ENCODE measurements around the gene SPO11.
"Not testable (repeated sequence)": the region's sequence is repeated elsewhere in the genome, so short reads cannot be mapped to it uniquely, and the experiment has no call there.

Gene SPO11

GRCh38 chr20:57347393-57347792 is 17.8 kb downstream of the SPO11 start:
- DNase-seq, result no peak

- not testable (repeated sequence) for DNase-seq
These were observed 18.8 kb downstream of the SPO11 start for GRCh38 chr20:57348200-57348921.

- DNase-seq, result not testable (repeated sequence)
These were observed 19.4 kb downstream of the SPO11 start for GRCh38 chr20:57348922-57349574.

GRCh38 chr20:57350081-57350710 is 20.6 kb downstream of the SPO11 start:
- no peak for DNase-seq

GRCh38 chr20:57350726-57351041 is 21.1 kb downstream of the SPO11 start:
- DNase-seq, result not testable (repeated sequence)

- DNase-seq, result peak; percentile 85
These were observed 21.6 kb downstream of the SPO11 start, which contains the start of gene RAE1 for GRCh38 chr20:57351042-57351783. RAE1 (plus strand) TSS chr20:57351255; CDS start chr20:57354039, 2,784 bp downstream.

- DNase-seq, result no peak
These were observed 22.7 kb downstream of the SPO11 start for GRCh38 chr20:57352305-57352704.

GRCh38 chr20:57353351-57353750 is 23.7 kb downstream of the SPO11 start:
- DNase-seq, result no peak

- no peak for DNase-seq
These were observed 31.9 kb downstream of the SPO11 start for GRCh38 chr20:57361517-57361916.

- DNase-seq, result no peak
These were observed 34.8 kb downstream of the SPO11 start for GRCh38 chr20:57364451-57364850.

- no peak for DNase-seq
These were observed 40.0 kb downstream of the SPO11 start for GRCh38 chr20:57369596-57369995.

GRCh38 chr20:57370316-57370715 is 40.7 kb downstream of the SPO11 start:
- DNase-seq, result no peak

- DNase-seq, result no peak
These were observed 41.8 kb downstream of the SPO11 start for GRCh38 chr20:57371363-57371762.

GRCh38 chr20:57372157-57372556 is 42.6 kb downstream of the SPO11 start:
- DNase-seq, result no peak

GRCh38 chr20:57372581-57373350 is 43.2 kb downstream of the SPO11 start:
- DNase-seq, result no peak

GRCh38 chr20:57374343-57374930 is 44.8 kb downstream of the SPO11 start:
- DNase-seq, result no peak

GRCh38 chr20:57374931-57375651 is 45.5 kb downstream of the SPO11 start:
- no peak for DNase-seq

- no peak for DNase-seq
These were observed 46.1 kb downstream of the SPO11 start for GRCh38 chr20:57375652-57376230.

- DNase-seq, result no peak
These were observed 47.7 kb downstream of the SPO11 start for GRCh38 chr20:57377350-57377749.

GRCh38 chr20:57378107-57378506 is 48.5 kb downstream of the SPO11 start:
- DNase-seq, result no peak

GRCh38 chr20:57378646-57379262 is 49.2 kb downstream of the SPO11 start:
- DNase-seq, result no peak

Measured in NCI-H1092 (cell line).